Placental epithelial cell (primary cell): ENCODE results near the gene POLR3F. TPM values are rescaled to one million over a fixed set of nuclear protein-coding genes. Genes with fewer than 3 reads are reported as not detected.

ENCODE experiments used
- small RNA-seq: library from RNA; depleted of rRNA; stranded (forward); fragments of <200 nt; gene quantifications from one replicate; pipeline ENCODE3, GENCODE V24; 2012
- total RNA-seq: library from RNA; depleted of rRNA; stranded (reverse); fragments of >200 nt; gene quantifications from 2 replicates; pipeline ENCODE4 v1.2.3, GENCODE V29; 2012

Gene POLR3F, protein sequence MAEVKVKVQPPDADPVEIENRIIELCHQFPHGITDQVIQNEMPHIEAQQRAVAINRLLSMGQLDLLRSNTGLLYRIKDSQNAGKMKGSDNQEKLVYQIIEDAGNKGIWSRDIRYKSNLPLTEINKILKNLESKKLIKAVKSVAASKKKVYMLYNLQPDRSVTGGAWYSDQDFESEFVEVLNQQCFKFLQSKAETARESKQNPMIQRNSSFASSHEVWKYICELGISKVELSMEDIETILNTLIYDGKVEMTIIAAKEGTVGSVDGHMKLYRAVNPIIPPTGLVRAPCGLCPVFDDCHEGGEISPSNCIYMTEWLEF
- 11.8 and 13.3 TPM in 2 replicates for total RNA-seq

DNA sequence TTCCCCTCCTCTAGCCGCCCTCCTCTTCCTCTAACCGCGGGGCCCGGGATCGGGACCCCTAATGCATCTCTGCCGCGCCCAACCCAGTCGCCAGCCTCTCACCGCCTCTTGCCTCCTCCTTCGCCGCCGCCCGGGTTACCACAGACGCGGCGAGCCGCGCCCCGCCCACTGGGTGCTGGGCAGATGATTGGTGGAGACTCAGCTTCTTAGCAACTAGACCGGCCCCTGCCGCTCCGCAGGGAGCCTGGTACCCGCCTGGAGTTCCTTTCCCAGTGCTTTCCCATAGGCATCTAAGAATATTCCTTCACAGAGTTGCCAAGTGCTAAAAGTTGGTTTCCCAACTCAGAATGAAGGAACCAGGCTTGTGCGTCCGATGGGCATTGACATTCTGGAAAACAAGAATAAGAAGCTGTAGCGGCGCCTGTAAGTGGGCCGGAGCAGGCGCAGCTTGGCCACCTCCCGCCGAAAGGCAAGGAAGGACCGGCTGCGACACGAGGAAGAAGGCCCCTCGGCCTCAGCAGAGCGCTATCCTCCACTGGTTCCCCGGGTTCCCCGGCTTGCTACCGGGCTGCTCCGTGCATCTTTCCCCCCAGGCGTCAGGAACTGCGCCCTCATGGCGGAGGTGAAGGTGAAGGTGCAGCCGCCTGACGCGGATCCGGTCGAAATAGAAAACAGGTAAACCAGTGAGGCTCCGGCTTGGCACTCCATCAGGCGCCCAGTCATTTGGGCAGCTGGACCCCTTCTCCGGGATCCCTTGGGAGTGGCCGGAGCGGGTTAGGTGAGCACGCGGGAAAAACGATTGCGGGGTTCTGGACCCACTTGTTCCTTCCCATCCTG lies at the start of gene POLR3F, which contains the start of gene DZANK1:
TSS of gene POLR3F (plus strand) at position 497 of the 837 bp plus-strand sequence. CDS start at position 614, 117 bp downstream.
TSS of gene DZANK1 (minus strand) at position 137 of the 837 bp plus-strand sequence. CDS start 1,672 bp downstream, outside the sequence.

DNA sequence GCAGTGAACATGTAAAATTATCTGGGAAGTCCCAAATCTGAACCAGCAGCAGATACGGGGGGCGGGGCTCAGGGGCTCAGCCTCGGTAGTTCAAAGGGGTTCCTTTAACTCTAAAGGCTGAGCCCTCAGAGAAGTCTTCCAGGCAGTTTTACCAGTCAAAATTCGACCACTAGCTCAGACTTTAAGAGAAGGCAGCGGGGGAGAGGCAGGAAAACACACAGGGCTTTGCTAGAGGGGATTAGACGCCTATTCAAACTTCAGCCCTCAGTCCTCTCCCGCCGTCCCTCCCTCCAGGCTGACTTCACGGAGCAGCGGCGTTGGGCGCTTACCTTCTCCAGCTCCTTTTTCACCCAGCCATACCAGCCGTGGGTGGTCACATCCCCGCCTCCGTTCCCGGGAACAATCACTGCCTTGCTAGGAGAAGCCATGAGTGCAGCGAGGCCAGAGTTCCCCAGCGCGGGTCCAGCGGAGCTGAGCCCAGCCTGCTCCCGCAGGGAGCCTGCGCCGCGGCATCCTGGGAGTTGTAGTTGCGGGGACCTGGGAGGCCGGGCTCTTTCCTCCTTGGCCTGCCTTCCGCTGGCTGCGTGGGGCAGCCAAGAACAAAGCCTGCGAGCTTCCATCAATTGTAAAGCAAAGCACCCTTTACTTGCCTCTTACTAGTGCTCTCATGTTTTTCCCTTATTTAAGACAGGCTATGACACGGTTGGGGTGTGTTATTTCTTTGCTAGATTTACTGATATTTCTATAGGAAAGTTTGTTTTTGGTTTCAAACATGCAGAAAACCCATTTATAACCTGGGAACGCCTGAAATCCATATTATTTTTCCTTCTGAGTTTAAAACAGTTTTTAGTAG lies 29.8 kb downstream of the POLR3F start, which contains the start of gene RBBP9:
TSS of gene RBBP9 (minus strand) at position 486 of the 853 bp plus-strand sequence. CDS start at position 428, 58 bp downstream.

DNA sequence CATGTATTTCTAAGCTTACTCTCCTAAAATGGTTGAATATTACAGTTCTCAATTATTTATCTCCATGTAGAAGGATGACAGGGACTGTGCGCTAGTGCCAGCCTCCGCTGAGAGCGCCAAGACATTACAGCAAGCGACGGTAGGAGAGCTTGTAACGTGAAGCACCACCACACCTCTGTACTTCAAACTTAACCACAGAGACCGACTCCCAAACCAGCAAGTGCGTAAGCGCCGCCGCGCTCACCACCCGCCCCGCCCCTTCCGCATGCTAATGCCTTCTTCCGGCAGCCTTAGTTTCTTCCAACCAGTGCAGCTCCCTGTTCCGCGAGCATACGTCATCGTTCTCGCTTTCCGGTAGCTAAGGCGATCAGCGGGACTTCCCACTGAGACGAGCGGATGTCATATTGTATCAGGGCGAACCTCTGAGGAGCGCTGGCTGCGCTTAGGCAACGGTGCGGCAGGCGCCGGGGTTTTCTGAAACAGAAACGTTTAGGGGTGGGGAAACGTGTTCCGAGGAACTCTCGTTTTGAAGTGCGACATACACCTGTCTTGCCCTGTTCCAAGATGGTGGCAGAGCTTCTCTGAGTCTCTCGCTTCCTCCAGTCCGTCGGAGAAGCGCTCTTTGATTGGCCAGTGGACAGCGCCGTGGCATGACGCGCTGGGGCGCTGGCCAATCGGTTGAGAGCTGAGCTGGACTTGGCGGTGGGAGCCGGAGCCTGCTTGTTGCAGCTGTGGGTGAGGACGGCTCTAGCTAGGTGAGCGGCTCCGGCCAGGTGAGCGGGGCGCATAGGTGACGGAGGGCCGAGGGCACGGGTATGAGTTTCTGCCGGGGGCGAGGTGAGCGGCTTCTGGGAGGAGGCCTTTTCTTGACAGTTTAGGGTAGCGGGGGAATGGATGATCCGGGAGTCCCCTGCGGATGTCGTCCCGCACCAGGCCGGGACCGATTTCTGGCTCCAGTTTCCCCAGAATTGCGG lies 40.3 kb downstream of the POLR3F start, which contains the start of gene SEC23B:
TSS of gene SEC23B (plus strand) at position 723 of the 974 bp plus-strand sequence. CDS start 2,896 bp downstream, outside the sequence.

Small RNA genes within 50 kb of the gene (small RNA-seq; reads per million reads assigned to genes)
- gene MIR3192 (not detected), gene RNA5SP476 (not detected)

Other genes with a start within 250 kb of the POLR3F start
- gene ZNF133, start 178.9 kb upstream of the POLR3F start, total RNA-seq = 14.9 and 21.6 TPM in 2 replicates
- gene DZANK1, start 360 bp upstream of the POLR3F start, total RNA-seq = 1.6 and 1.8 TPM in 2 replicates
- 11.8 and 28.0 TPM in 2 replicates for gene RBBP9, start 29.8 kb downstream of the POLR3F start, total RNA-seq
- 34.5 and 67.1 TPM in 2 replicates for gene SEC23B, start 40.5 kb downstream of the POLR3F start, total RNA-seq
- gene SMIM26, start 100.0 kb downstream of the POLR3F start, total RNA-seq = 57.6 and 66.7 TPM in 2 replicates
- gene DTD1, start 120.7 kb downstream of the POLR3F start, total RNA-seq = 21.6 and 51.5 TPM in 2 replicates